CD4-positive, alpha-beta T cell treated with Interleukin-12 subunit alpha and Interleukin-12 subunit beta, for 1 hour (primary cell): Measurements from ENCODE around the gene ARHGEF16.

Experiments
- DNase-seq: peaks from one replicate; pipeline ENCODE4 v3.0.0-alpha.2; 2020

The ARHGEF16 gene

GRCh38 chr1:3504822-3505153 lies 50.3 kb downstream of the ARHGEF16 start:
- no peak for DNase-seq

- no peak for DNase-seq
These were observed 50.7 kb downstream of the ARHGEF16 start for GRCh38 chr1:3505161-3505560.

DNA sequence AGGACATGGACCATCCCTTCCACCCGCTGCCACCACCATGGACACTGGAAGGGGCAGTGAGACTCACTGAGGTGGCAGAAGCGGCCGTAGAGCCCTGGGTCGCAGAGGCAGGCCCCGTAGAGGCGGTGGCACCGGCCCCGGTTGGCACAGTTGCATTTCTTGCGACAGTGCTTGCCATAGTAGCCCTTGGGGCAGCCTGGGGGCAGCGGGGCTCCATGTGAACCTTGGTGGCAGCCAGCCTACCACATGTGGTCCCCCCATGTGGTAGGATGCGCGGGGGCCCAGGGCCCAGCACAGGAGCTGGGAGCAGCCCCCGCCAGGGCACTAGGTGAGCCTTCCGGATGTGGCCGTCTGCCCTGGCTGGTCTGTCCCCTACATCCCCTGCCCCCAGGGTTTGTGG lies 51.6 kb downstream of the ARHGEF16 start:
- DNase-seq: no peak

- no peak for DNase-seq
These were observed 52.5 kb downstream of the ARHGEF16 start for GRCh38 chr1:3506943-3507342.

- no peak for DNase-seq
These were observed 53.3 kb downstream of the ARHGEF16 start for GRCh38 chr1:3507636-3508275.

- no peak for DNase-seq
These were observed 54.4 kb downstream of the ARHGEF16 start for GRCh38 chr1:3508757-3509415.

DNA sequence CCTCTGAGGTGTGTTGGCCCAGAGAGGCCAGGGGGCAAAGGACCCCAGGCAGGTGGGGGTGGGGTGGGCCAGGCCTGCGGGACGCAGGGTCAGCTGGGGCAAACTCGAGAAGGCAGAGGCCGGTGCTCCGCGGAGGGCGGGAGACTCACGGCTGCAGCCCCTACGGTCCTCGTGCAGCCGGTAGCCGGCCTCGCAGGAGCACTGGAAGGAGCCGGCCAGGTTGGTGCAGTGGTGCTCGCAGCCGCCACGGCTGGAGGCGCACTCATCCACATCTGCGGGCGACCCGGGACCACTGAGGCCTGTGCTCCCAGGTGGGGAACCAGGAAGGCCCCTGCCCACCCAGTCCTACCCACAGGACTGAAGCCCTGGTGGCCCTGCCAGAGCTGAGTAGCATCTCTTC lies 55.3 kb downstream of the ARHGEF16 start:
- no peak for DNase-seq

DNA sequence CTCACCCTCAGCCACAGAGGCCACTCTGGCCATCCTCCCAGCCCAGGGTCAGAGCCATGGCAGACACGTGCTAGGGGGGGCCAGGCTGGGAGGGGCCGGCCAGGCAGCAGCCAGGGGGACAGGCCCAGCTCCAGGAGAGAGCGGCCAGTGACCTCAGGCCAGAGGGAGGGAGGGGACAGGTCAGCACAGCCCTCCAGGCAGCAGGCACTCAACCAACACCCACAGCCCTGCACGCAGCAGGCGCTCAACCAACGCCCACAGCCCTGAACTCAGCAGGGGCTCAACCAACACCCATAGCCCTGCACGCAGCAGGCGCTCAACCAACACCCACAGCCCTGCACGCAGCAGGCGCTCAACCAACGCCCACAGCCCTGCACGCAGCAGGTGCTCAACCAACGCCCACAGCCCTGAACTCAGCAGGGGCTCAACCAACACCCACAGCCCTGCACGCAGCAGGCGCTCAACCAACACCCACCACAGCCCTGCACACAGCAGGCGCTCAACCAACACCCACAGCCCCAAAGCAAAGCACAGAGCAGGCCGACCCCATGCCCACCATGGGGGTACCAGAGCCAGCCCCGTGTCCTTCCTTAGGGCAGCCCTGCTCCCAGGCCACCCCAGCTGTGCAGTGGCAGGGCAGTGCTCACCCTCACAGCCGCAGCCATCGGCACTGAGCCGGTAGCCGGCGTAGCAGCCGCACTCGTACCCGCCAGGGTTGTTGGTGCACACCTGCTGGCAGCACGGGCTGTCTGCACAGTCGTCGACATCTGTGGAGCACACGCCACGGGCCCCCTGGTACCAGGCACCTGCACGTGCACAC lies 55.9 kb downstream of the ARHGEF16 start:
- no peak for DNase-seq

DNA sequence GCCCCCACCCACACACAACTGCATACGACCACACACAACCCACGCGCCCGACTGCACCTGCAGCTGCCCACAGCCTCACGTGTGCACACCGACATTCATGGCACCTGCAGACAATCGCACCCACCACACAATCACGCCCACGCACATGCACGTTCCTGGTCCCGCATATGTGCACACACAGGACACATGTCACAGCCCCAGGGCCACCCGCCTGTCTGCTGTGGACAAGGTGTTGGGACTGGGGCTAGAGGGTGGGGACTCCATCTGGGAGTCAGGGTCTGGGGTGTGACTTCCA lies 56.4 kb downstream of the ARHGEF16 start:
- DNase-seq: no peak

DNA sequence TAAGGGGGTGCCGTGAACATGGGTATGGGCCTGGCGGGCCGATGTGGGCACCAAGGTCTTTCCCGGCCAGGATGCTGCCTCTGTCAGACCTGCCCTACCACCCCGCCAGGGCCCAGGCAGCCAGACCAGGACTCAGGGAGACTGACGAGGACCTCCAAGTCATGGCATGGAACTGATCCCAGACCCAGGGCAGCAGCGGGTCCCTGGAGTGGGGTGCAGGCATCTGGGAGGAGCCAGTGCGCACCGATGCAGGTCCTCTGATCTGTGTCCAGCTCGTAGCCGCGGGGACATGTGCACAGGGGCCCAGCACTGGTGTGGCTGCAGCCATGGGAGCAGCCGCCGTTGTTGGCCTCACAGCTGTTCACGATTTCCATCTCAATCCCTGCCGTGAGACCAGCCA lies 56.8 kb downstream of the ARHGEF16 start:
- DNase-seq: no peak

GRCh38 chr1:3511856-3512255 lies 57.4 kb downstream of the ARHGEF16 start:
- DNase-seq: no peak

DNA sequence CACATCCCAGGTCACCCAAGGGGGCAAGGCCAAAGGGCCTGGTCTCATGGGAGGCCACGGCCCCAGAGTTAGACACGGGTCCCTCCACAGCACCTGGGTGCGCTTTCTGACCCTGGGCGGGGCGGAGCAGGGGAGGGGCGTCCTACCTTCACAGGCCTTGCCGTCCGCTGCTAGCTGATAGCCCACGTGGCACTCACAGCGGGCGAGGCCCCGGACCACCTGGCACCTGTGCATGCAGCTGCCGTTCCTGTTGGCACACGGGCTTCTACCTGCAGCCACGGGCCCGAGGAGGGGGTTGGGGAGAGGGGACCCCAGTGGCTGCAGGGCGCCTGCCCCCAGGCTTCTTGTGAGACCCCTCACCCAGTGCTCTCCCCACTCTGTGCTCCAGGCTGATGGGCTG lies 59.9 kb downstream of the ARHGEF16 start:
- no peak for DNase-seq

DNA sequence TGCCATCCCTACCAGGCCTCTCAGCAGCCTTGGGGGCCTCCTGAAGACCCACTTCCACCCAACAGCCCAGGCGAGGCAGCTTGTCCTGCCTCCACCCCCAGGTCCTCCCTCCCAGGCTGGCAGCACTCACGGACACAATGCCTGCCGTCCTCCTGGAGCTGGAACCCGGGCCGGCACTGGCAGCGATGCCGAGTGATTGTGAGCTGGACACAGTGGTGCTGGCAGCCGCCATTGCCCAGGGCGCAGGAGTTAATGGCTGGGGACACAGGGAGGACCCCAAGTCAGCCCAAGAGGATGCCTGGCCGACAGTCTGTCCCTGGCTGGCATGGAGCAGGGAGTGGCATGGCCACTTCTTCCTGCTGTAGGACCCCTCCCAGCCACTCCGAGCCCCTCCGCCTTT lies 60.8 kb downstream of the ARHGEF16 start:
- no peak for DNase-seq

DNA sequence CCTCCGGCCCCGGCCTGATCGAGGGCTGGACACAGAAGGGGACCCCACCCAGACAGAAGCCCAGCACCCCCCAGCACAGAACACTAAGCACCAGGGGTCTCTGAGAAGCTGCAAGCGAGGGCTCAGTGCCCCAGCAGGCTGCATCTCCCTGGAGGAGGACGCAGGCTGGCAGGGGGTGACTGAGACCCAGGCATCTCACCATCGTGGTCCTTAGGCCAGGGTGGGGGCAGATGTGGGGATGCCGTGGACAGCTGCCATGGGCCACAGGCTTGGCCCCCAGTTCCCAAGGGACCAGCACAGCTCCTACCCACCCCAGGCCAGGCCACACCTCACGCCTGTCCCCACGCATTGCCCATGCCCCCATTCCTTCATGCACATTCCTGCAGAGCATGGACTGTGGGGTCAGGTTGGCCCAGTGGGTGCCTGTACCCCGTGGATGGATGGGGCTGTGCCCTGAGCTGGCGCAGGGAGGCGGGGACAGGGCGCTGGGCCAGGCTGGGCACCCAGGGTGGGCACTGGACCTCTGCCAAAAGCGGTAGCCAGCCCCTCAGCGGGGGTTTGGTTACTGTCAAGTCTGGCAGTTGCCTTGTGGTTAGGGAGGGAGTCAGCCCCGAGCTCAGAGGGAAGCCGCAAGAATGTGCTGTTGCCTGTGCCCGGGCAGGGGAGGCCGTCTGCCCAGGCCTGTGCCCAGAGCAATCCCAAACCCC lies 61.5 kb downstream of the ARHGEF16 start:
- DNase-seq: no peak

DNA sequence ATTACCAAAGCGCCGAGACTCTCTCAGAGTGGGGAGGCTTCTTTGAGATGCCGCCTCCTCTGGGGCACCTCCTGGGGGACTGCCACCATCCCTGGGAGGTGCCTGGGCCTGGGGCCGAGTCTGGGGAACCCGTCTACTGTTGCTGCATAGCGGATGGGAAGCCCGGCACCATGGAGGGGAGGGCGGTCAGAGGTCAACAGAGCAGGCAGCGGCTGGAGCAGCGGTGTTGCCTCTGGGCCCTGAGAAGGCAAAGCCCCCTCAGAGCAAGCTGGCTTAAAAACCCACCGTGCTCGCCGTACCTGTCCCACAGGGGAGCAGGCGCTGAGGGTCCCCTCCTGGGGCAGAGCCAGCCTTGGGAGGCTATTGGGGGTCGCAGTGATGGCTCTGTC lies 62.0 kb downstream of the ARHGEF16 start:
- DNase-seq: no peak

- DNase-seq: no peak
These were observed 62.6 kb downstream of the ARHGEF16 start for GRCh38 chr1:3516911-3517675.

DNA sequence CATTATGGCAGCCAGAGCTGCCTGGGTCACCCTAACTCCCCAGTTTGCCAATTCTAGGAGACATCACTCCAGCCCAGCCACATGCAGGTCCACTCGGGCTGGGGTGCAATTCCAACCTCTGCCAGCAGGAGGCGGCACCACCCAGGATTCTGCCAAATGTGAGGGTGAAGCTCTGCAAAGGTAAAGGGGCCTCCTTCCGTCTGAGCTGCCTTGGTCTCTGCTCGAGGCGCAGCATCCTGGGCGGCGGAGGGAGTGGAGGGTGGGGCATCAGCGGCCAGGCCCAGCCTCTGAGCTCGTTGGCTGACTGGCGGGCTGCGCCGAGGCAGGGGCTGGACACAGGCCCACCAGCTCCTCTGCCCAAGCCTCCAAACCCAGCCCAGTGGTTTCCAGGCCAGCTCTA lies 63.8 kb downstream of the ARHGEF16 start:
- DNase-seq: peak; percentile 28

DNA sequence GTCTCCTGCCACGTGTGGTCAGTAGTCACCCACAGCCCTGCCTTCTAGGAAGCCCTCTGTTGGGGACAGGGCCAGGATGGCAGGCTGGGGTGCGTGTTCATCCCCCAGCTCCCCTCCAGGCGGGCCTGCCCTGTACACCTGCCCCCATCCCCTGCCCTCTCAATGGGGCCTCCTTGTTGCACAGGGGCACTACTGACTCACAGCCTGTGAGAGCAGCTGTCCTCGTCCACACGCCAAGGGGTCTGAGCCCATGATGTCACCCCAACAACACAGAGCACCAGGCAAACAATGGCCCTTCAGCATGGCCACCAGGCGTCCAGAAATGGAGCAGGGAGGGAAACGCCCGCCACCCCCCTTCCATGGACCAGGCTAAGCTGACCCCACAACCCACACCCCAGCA lies 64.3 kb downstream of the ARHGEF16 start:
- DNase-seq: no peak

GRCh38 chr1:3519301-3519885 lies 64.9 kb downstream of the ARHGEF16 start:
- DNase-seq: no peak

- no peak for DNase-seq
These were observed 66.2 kb downstream of the ARHGEF16 start for GRCh38 chr1:3520419-3521378.

DNA sequence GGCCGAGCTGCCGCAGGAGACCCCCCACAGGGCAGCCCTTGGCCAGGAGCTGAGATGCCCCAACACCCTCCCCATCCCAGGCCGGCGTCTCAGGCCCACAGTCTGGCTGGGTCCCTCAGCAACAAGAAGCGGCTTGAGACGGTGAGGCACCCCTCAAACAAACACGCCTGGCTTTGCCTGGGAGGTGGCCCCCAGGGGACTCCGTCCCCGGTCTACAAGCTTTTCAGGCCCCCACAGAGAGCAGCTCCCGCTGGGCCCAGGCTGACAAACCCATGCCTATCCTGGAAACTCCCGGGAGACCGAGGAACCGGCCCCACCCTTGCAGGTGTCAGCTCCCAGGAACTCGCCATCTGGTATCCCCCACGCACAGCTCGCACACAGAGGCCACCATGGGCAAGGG lies 67.0 kb downstream of the ARHGEF16 start:
- DNase-seq: no peak
